HepG2 (cell line): ENCODE results near the gene SLC22A31. TPM values are rescaled to one million over a fixed set of nuclear protein-coding genes. Genes with fewer than 3 reads are reported as not detected.

Experiments
- ASH2L ChIP-seq: fragments of 300-600, 200-600 bp; sonication (generic); IDR thresholded peaks from 2 replicates; pipeline ENCODE4 v1.7.0; 2017; ENCODE audit warnings: low read depth, mild to moderate bottlenecking, moderate library complexity, mixed read lengths, low read length; ENCODE audit not compliant: insufficient read length
- CBX5 ChIP-seq: sonication (generic); formaldehyde crosslinking; IDR thresholded peaks from 2 replicates; pipeline ENCODE4 v1.4.0; 2020; ENCODE audit warnings: missing genetic modification reagents, borderline replicate concordance
- EEA1 ChIP-seq: sonication (generic); formaldehyde crosslinking; IDR thresholded peaks from 2 replicates; pipeline ENCODE4 v1.5.1; 2020; ENCODE audit warnings: mild to moderate bottlenecking, missing genetic modification reagents, borderline replicate concordance
- GTF2F1 ChIP-seq: fragments of 150-350 bp; IDR thresholded peaks from 2 replicates; pipeline ENCODE4 v1.6.1; 2014; ENCODE audit warnings: low read length
- GTF3A ChIP-seq: sonication (generic); formaldehyde crosslinking; conservative IDR thresholded peaks from 2 replicates; pipeline ENCODE4 v1.4.0; 2020; ENCODE audit warnings: mild to moderate bottlenecking, missing genetic modification reagents
- HHEX ChIP-seq: IDR thresholded peaks from 2 replicates; pipeline ENCODE4 v1.6.1; 2016; ENCODE audit warnings: control low read depth
- HMGA1 ChIP-seq: sonication (generic); formaldehyde crosslinking; conservative IDR thresholded peaks from 2 replicates; pipeline ENCODE4 v1.4.0; 2020; ENCODE audit warnings: missing genetic modification reagents
- MAX ChIP-seq: IDR thresholded peaks from 2 replicates; pipeline ENCODE4 v1.6.1; 2012; ENCODE audit warnings: inconsistent platforms
- MXD4 ChIP-seq: IDR thresholded peaks from 2 replicates; pipeline ENCODE4 v1.6.1; 2016; ENCODE audit warnings: mild to moderate bottlenecking, missing biosample characterization, missing genetic modification reagents
- NCOA5 ChIP-seq: sonication (generic); formaldehyde crosslinking; IDR thresholded peaks from 2 replicates; pipeline ENCODE4 v1.4.0; 2020; ENCODE audit warnings: missing genetic modification reagents
- SIN3B ChIP-seq: fragments of 150-350 bp; IDR thresholded peaks from 2 replicates; pipeline ENCODE4 v1.6.1; 2014; ENCODE audit warnings: low read length
- SIX4 ChIP-seq: sonication (generic); formaldehyde crosslinking; IDR thresholded peaks from 2 replicates; pipeline ENCODE4 v1.4.0; 2020; ENCODE audit warnings: missing genetic modification reagents
- TAF1 ChIP-seq: sonication (generic); formaldehyde crosslinking; IDR thresholded peaks from 2 replicates; pipeline ENCODE4 v1.4.0; 2020; ENCODE audit warnings: missing genetic modification reagents
- U2AF2 ChIP-seq: fragments of 200-400 bp; formaldehyde crosslinking; IDR thresholded peaks from 2 replicates; pipeline ENCODE4 v1.6.1; 2017; ENCODE audit warnings: low read depth, mild to moderate bottlenecking, low read length
- ZBTB14 ChIP-seq: sonication (generic); formaldehyde crosslinking; IDR thresholded peaks from 2 replicates; pipeline ENCODE4 v1.4.0; 2020; ENCODE audit warnings: missing genetic modification reagents
- ZNF318 ChIP-seq: sonication (generic); formaldehyde crosslinking; IDR thresholded peaks from 2 replicates; pipeline ENCODE4 v1.4.0; 2020; ENCODE audit warnings: mild to moderate bottlenecking, missing genetic modification reagents
- ZNF329 ChIP-seq: sonication (generic); formaldehyde crosslinking; IDR thresholded peaks from 2 replicates; pipeline ENCODE4 v1.9.0; 2021; ENCODE audit warnings: low read depth, mild to moderate bottlenecking, missing genetic modification reagents
- ZNF333 ChIP-seq: sonication (generic); formaldehyde crosslinking; IDR thresholded peaks from 2 replicates; pipeline ENCODE4 v1.4.0; 2020; ENCODE audit warnings: mild to moderate bottlenecking, missing genetic modification reagents, borderline replicate concordance
- ZNF510 ChIP-seq: sonication (generic); formaldehyde crosslinking; IDR thresholded peaks from 2 replicates; pipeline ENCODE4 v1.4.0; 2020; ENCODE audit warnings: low read depth, mild to moderate bottlenecking, missing genetic modification reagents
- ZNF709 ChIP-seq: sonication (generic); formaldehyde crosslinking; IDR thresholded peaks from 2 replicates; pipeline ENCODE4 v1.5.0; 2020; ENCODE audit warnings: mild to moderate bottlenecking, missing genetic modification reagents
- ZNF747 ChIP-seq: sonication (generic); formaldehyde crosslinking; IDR thresholded peaks from 2 replicates; pipeline ENCODE4 v1.8.1; 2023; ENCODE audit warnings: missing genetic modification reagents, mild to moderate bottlenecking, borderline replicate concordance
- ZNF781 ChIP-seq: sonication (generic); formaldehyde crosslinking; IDR thresholded peaks from 2 replicates; pipeline ENCODE4 v1.5.1; 2020; ENCODE audit warnings: borderline replicate concordance, mild to moderate bottlenecking, missing genetic modification reagents; ENCODE audit errors: not compliant biosample characterization
- polyA plus RNA-seq, 8 experiments: library from polyadenylated mRNA; depleted of rRNA in 3 of 8; stranded (reverse) in 7 of 8; unstranded in 1 of 8; fragments of >200 nt; fragmentation: Illumina TruSeq in 4 of 8; extraction: Trizol in 4 of 8; gene quantifications; 2 replicates each; pipeline versions ENCODE4 v1.2.1 to v1.2.3, GENCODE V29; 2011 to 2016; ENCODE audit warnings: low read depth in 4 of 8, missing spikeins in 1 of 8, mixed read lengths in 1 of 8; ENCODE audit not compliant: insufficient read depth in 1 of 8
- total RNA-seq, 5 experiments: library from RNA; depleted of rRNA; stranded (reverse); fragments of >200 nt; fragmentation: Illumina TruSeq; extraction: Trizol; gene quantifications; 2 replicates each; pipeline ENCODE4 v1.2.3, GENCODE V29; 2016; ENCODE audit warnings: low read depth in 1 of 5

SLC22A31 gene
- total and polyA plus RNA-seq, 2 of the 13 experiments (the other 11 are each of a cell fraction or from before 2014, with no cell fraction given) = 67.3 to 83.3 TPM

- no peak for TF ChIP-seq SIX4 (CRISPR knock-in tag)
- peak; percentile 90 for TF ChIP-seq MAX
- TF ChIP-seq ZNF709 = no peak
- TF ChIP-seq ASH2L = no peak
- no peak for TF ChIP-seq HMGA1
- TF ChIP-seq ZBTB14 (CRISPR knock-in tag) = no peak
- no peak for TF ChIP-seq HHEX (CRISPR knock-in tag)
- no peak for TF ChIP-seq EEA1 (CRISPR knock-in tag)
- no peak for TF ChIP-seq ZNF329
- no peak for TF ChIP-seq GTF2F1
- TF ChIP-seq ZNF510 (CRISPR knock-in tag) = no peak
- no peak; the same call in 1 of the 2 replicates for TF ChIP-seq ZNF747 (CRISPR knock-in tag)
- TF ChIP-seq CBX5 (CRISPR knock-in tag) = peak; percentile 41; the same call in 1 of the 2 replicates
- no peak for TF ChIP-seq ZNF333 (CRISPR knock-in tag)
- TF ChIP-seq ZNF781 (CRISPR knock-in tag) = no peak
- peak; percentile 81; the same call in 1 of the 2 replicates for TF ChIP-seq MXD4 (CRISPR knock-in tag)
- peak; percentile 68; the same call in 1 of the 2 replicates for TF ChIP-seq SIN3B
- TF ChIP-seq U2AF2 = no peak
- TF ChIP-seq NCOA5 (CRISPR knock-in tag) = no peak
- TF ChIP-seq ZNF318 = no peak
- no peak for TF ChIP-seq TAF1 (CRISPR knock-in tag)
- TF ChIP-seq GTF3A (CRISPR knock-in tag) = no peak
These were observed 16.2 kb upstream of the SLC22A31 start (continued) for GRCh38 chr16:89216315-89217137.
